Caco-2 (cell line): ENCODE results near the gene RASSF8. TPM values are rescaled to one million over a fixed set of nuclear protein-coding genes. Genes with fewer than 3 reads are reported as not detected.

Source experiments
- BruUV-seq: library from RNA; stranded (reverse); fragments of 400-500 nt; replicated peaks from 2 replicates; lab custom pipeline; 2021; lab: Mats Ljungman, UMichigan
- CTCF ChIA-PET: fragments of 300-600 bp; sonication (Branson Sonifier 250); formaldehyde crosslinking; loops from one replicate; lab custom pipeline; 2022; ENCODE audit warnings: antibody characterized with exemption; lab: Charles Lee
- POLR2A ChIA-PET: fragments of 300-600 bp; sonication (Branson Sonifier 250); formaldehyde crosslinking; loops from one replicate; lab custom pipeline; 2022; ENCODE audit warnings: antibody characterized with exemption; lab: Charles Lee
- DNase-seq, 2 experiments: peaks; one replicate each; pipeline versions ENCODE4 v3.0.0 to v3.0.0-alpha.2; 2020 to 2022
- H3K27me3 ChIP-seq: replicated peaks from 2 replicates; pipeline ENCODE4 v1.6.0; 2011; ENCODE audit warnings: low read length; ENCODE audit not compliant: control insufficient read depth, insufficient read depth
- H3K36me3 ChIP-seq: 2 replicates; pipeline ENCODE4 v1.5.1; 2011; ENCODE audit warnings: low read length; ENCODE audit not compliant: control insufficient read depth, insufficient read depth
- H3K4me1 ChIP-seq: fragments of 250-450 bp; sonication (Bioruptor Pico); 2 replicates; pipeline ENCODE4 v1.5.1; 2020; ENCODE audit warnings: mild to moderate bottlenecking
- H3K4me3 ChIP-seq: 2 replicates; pipeline ENCODE4 v1.5.1; 2011; ENCODE audit warnings: low read depth, mild to moderate bottlenecking, control low read depth, low read length
- H3K9me3 ChIP-seq: fragments of 250-450 bp; sonication (Bioruptor Pico); 2 replicates; pipeline ENCODE4 v1.5.1; 2020; ENCODE audit warnings: mild to moderate bottlenecking, moderate library complexity
- H3K27ac Mint-ChIP-seq: one replicate; pipeline ENCODE4 v1.8.0; 2022; ENCODE audit warnings: mixed read lengths; ENCODE audit not compliant: unreplicated experiment
- H3K27me3 Mint-ChIP-seq: one replicate; pipeline ENCODE4 v1.8.0; 2022; ENCODE audit warnings: mixed read lengths; ENCODE audit not compliant: insufficient read depth, unreplicated experiment
- H3K36me3 Mint-ChIP-seq: one replicate; pipeline ENCODE4 v1.8.0; 2022; ENCODE audit warnings: mild to moderate bottlenecking, mixed read lengths; ENCODE audit not compliant: insufficient read depth, unreplicated experiment
- H3K4me1 Mint-ChIP-seq: one replicate; pipeline ENCODE4 v1.8.0; 2022; ENCODE audit warnings: low read depth, mixed read lengths; ENCODE audit not compliant: unreplicated experiment
- H3K4me3 Mint-ChIP-seq: one replicate; pipeline ENCODE4 v1.8.0; 2022; ENCODE audit warnings: mild to moderate bottlenecking, moderate library complexity, mixed read lengths; ENCODE audit not compliant: unreplicated experiment
- H3K9me3 Mint-ChIP-seq: one replicate; pipeline ENCODE4 v1.8.0; 2022; ENCODE audit warnings: mixed read lengths; ENCODE audit not compliant: unreplicated experiment
- CTCF ChIP-seq, 2 experiments: fragments of 200-600 bp in 1 of 2; IDR thresholded peaks; 1 replicate in 1 of 2; 2 replicates in 1 of 2; pipeline versions ENCODE4 v1.5.1 to v1.8.0; 2011 to 2022; ENCODE audit warnings: antibody characterized with exemption in 1 of 2, control low read depth in 1 of 2, inconsistent platforms in 1 of 2, low read depth in 1 of 2, low read length in 1 of 2, mild to moderate bottlenecking in 1 of 2, moderate library complexity in 1 of 2; ENCODE audit not compliant: insufficient read depth in 1 of 2, severe bottlenecking in 1 of 2, unreplicated experiment in 1 of 2
- intact Hi-C: fragments of 100-400 bp; cut with micrococcal nuclease; formaldehyde crosslinking; loops from one replicate; pipeline ENCODE4 v1.10.0; 2022; ENCODE audit not compliant: unreplicated experiment
- total RNA-seq: library from RNA; stranded (reverse); gene quantifications from 2 replicates; pipeline ENCODE4 v1.2.3, GENCODE V29; 2022

The RASSF8 gene
- total RNA-seq, 1 experiment from 2014 or later, result 143 TPM

GRCh38 chr12:26031318-26031717, 72.8 kb downstream of the RASSF8 start:
- Histone ChIP-seq H3K4me1 (peaks cover 50% of the 10 kb centered on the region), H3K9me3 (no peaks in the 10 kb centered on the region), H3K27me3 (no peaks in the 10 kb centered on the region), H3K36me3 (no peaks in the 10 kb centered on the region), H3K4me3 (no peak overlapping the region)
- no peak overlapping the region for H3K4me3 Mint-ChIP-seq
- no peak for DNase-seq
- no peak overlapping the region for H3K27ac Mint-ChIP-seq
- no peaks in the 10 kb centered on the region for H3K9me3 Mint-ChIP-seq
- H3K27me3 Mint-ChIP-seq, result no peaks in the 10 kb centered on the region
- intact Hi-C loops, result no loop called here
- ChIA-PET CTCF (interaction anchor here (1.2 kb wide), 1 partner anchor 9 kb away, joined by 3 read pairs; no protein-coding TSS in a partner anchor), POLR2A (no interaction called here)
- no peaks in the 10 kb centered on the region for H3K36me3 Mint-ChIP-seq
- TF ChIP-seq CTCF (IDR thresholded peaks at IDR 0.05; ENCODE audit: insufficient read depth in 1 of 2, low read depth in 1 of 2, low read length in 1 of 2, severe bottlenecking in 1 of 2, unreplicated experiment in 1 of 2), result no peak
- BruUV-seq, result no TSS peak
- peaks cover 58% of the 10 kb centered on the region for H3K4me1 Mint-ChIP-seq

- H3K4me1 ChIP-seq, result peaks cover 52% of the 10 kb centered on the region
- DNase-seq, result no peak
- no peaks in the 10 kb centered on the region for H3K27me3 Mint-ChIP-seq
- peaks cover 57% of the 10 kb centered on the region for H3K4me1 Mint-ChIP-seq
- H3K9me3 ChIP-seq, result no peaks in the 10 kb centered on the region
- no peak overlapping the region for H3K4me3 Mint-ChIP-seq
- CTCF ChIA-PET, result interaction anchor here (0.5 to 1.2 kb wide), 3 partner anchors 8 to 349 kb away, joined by 3 to 6 read pairs (median 5); no protein-coding TSS in a partner anchor
- BruUV-seq, result no TSS peak
- no peak overlapping the region for H3K4me3 ChIP-seq
- H3K9me3 Mint-ChIP-seq, result no peaks in the 10 kb centered on the region
- no peaks in the 10 kb centered on the region for H3K36me3 Mint-ChIP-seq
- H3K27ac Mint-ChIP-seq, result no peak overlapping the region
- POLR2A ChIA-PET, result no interaction called here
- no peak for TF ChIP-seq CTCF (IDR thresholded peaks at IDR 0.05; ENCODE audit: insufficient read depth in 1 of 2, low read depth in 1 of 2, low read length in 1 of 2, severe bottlenecking in 1 of 2, unreplicated experiment in 1 of 2)
- intact Hi-C loops, result no loop called here
- no peaks in the 10 kb centered on the region for H3K36me3 ChIP-seq
- no peaks in the 10 kb centered on the region for H3K27me3 ChIP-seq
These were observed 73.3 kb downstream of the RASSF8 start for GRCh38 chr12:26031827-26032226.

DNA sequence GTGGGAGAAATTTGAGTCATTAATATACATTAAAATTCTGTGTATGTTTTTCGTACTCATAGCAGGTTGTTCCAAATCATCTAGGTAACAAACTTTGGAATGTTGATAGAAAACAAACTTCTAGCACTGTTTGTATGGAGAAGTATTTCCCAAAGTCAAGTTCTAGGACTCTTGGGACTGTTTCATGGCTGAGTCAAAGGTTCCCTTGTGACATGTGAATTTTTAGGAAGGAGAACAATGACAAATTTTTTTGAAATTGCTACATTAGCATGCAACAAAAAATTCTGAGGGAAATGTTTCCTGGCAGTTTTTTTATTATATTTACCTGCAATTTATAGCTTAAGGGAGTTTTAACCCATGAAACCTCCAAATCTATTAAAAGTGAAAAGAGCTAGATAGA, 73.8 kb downstream of the RASSF8 start:
- no peaks in the 10 kb centered on the region for H3K27me3 Mint-ChIP-seq
- no peaks in the 10 kb centered on the region for H3K9me3 ChIP-seq
- ChIA-PET POLR2A (no interaction called here), CTCF (interaction anchor here (0.5 to 1.2 kb wide), 6 partner anchors 8 to 669 kb away, joined by 3 to 6 read pairs (median 4); no protein-coding TSS in a partner anchor)
- intact Hi-C loops, result no loop called here
- H3K27me3 ChIP-seq, result no peaks in the 10 kb centered on the region
- H3K4me1 Mint-ChIP-seq, result peaks cover 57% of the 10 kb centered on the region
- H3K4me3 Mint-ChIP-seq, result no peak overlapping the region
- no peaks in the 10 kb centered on the region for H3K36me3 Mint-ChIP-seq
- DNase-seq, result no peak
- no peak overlapping the region for H3K4me3 ChIP-seq
- no peaks in the 10 kb centered on the region for H3K9me3 Mint-ChIP-seq
- H3K36me3 ChIP-seq, result no peaks in the 10 kb centered on the region
- no TSS peak for BruUV-seq
- H3K27ac Mint-ChIP-seq, result no peak overlapping the region
- no peak for TF ChIP-seq CTCF (IDR thresholded peaks at IDR 0.05; ENCODE audit: insufficient read depth in 1 of 2, low read depth in 1 of 2, low read length in 1 of 2, severe bottlenecking in 1 of 2, unreplicated experiment in 1 of 2)
- peaks cover 56% of the 10 kb centered on the region for H3K4me1 ChIP-seq
